Suprapubic skin (tissue), 3 donors: ENCODE measurements around the gene SLC25A20.

Source experiments
- CTCF ChIP-seq, 2 donors: fragments of 200-600 bp in 1 of 2; fragments of 450-650 bp in 1 of 2; sonication (generic) in 1 of 2; IDR thresholded peaks; one replicate each; pipeline ENCODE4 v1.5.1; 2016 to 2019; ENCODE audit warnings: antibody characterized with exemption in 2 of 2, mild to moderate bottlenecking in 1 of 2, moderate library complexity in 1 of 2
- EP300 ChIP-seq: sonication (generic); formaldehyde crosslinking; IDR thresholded peaks from one replicate; pipeline ENCODE4 v1.6.1; 2017; ENCODE audit warnings: antibody characterized with exemption
- POLR2A ChIP-seq, 2 donors: fragments of 450-650 bp; IDR thresholded peaks; one replicate each; pipeline ENCODE4 v1.6.1; 2017; ENCODE audit warnings: antibody characterized with exemption in 2 of 2, mild to moderate bottlenecking in 2 of 2, moderate library complexity in 2 of 2

- TF ChIP-seq CTCF (IDR thresholded peaks at IDR 0.05) (no peak), POLR2A (IDR thresholded peaks at IDR 0.05) (no peak), EP300 (no peak)
Observed at GRCh38 chr3:48926425-48927392, 28.0 kb upstream of the SLC25A20 start.
